HTR-8/SVneo (cell line): Measurements from ENCODE around the gene CHAT.

Experiments used
- DNase-seq: peaks from one replicate; pipeline ENCODE4 v3.0.0; 2011; ENCODE audit warnings: low spot score, mixed read lengths; ENCODE audit not compliant: insufficient read length
- FAIRE-seq: peaks from 2 replicates; lab custom pipeline; 2011; peaks lifted over from hg19 to GRCh38; lab: Jason Lieb, UNC

The CHAT gene

GRCh38 chr10:49713266-49713665, 99.4 kb downstream of the CHAT start:
- no peak for DNase-seq
- no peak for FAIRE-seq
